ENCODE results near the gene POLR3H.

Gene POLR3H

DNA sequence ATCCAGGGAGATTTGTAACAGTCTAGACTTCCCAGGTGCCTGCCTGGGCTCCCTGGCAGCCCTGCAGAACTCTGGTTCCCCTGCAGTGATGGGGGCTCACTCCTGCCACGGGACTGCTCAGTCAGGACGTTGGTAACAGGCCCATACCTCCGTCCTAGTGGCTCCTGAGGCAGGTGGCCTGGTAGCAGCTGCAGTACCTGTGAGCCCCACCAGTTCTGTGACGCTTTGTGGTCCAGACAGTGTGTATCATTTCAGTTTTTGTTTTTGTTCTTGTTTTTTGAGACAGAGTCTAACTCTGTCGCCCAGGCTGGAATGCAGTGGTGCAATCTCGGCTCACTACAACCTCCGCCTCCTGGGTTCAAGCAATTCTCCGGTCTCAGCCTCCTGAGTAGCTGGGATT lies 27.8 kb downstream of the POLR3H start:
- no peak for DNase-seq (ENCODE audit: low read depth)

DNA sequence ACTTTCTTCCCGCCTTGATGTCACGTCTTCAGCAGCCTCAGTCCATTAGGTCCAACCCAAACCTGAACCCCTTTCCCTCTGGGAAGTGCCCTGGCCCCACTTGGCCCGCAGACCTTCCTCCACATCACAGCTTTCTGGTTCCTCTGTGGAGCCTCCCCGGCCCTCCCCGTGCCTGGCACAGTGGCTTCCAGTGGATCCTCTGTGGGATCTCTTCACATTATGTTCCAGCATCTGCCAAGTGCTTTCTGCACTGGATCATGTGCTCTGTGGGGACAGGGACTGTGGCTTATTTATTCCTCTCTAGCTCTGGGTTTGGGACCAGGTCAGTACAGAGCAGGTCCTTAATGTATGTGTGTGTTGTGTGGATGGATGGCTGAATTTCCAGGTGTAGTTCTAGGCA lies 30.9 kb downstream of the POLR3H start:
- no peak for DNase-seq (ENCODE audit: low read depth)

DNA sequence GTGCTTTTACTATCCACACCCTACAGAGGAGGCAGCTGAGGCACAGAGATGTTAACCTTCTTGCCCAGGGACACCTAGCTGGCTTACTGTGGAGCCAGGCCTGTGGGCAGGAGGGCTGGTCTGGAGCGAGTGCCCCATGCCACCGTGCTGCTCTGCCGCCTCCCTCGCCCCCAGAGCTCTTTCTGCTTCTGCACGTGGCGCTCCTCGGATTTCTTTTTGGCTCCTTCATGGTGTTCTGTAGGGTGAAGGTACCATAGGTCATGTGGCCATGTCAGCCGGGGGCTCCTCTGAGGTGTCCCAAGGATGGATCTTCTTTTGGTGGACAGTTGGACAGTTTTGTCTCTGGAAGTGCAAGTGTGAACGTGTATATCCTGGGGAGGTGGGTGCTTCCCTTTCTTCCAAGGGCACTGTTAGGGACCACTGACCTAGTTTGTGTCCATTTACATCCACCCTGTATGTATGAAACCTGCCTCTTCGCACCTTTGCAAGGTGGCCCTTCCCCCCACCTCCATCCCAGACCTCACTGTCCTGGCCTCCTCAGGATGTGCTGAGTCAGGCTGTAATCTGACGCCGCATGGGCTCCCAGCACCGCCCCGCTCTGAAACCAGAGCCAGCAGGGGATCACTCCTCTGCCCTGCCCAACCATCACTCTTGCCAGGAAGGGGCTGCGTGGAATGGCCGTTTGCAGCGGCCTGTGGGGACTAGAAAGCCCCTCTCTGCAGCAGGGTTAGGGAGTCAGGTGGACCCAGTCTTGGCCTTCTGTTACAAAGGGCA lies 31.7 kb downstream of the POLR3H start:
- DNase-seq (ENCODE audit: low read depth) = no peak

DNA sequence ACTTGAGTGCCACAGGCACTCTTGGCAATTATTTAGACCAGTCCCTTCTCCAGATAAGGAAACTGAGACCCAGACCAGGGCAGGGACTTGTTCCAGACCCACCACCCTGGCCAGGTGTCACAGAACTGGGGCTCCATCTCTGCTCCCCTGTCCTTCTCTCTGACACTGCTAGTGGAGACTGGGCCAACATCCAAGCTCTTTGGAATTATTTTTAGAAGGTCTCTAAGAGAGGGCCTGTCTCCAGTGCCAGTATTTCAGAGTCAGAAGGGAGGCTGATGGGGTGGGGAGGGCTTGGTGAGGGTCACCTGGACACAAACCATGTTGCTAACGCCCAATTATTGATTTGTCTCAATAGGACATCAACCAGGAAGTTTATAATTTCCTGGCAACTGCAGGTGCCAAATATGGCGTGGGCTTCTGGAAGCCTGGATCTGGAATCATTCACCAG lies 32.7 kb downstream of the POLR3H start:
- DNase-seq (ENCODE audit: low read depth) = no peak

DNA sequence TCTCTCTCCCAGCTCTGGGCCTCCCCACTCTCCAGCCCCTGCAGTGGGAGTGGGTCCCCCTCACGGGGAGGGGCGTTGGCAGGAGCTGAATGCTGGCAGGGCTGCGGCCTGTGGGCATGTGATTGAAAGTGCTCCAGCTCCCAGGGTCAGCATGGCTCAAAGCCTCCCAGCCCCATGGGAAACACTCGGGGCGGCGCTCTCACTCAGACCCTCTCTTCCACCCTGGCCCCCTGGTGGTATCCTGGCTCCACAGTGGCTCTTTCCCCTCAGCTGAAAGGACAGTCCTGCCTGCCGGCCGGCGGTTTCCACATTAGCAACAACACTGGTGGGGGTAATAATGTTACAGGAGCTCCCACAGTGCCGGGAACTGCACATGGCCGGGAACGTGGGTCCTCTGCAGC lies 35.5 kb downstream of the POLR3H start:
- DNase-seq (ENCODE audit: low read depth) = no peak

DNA sequence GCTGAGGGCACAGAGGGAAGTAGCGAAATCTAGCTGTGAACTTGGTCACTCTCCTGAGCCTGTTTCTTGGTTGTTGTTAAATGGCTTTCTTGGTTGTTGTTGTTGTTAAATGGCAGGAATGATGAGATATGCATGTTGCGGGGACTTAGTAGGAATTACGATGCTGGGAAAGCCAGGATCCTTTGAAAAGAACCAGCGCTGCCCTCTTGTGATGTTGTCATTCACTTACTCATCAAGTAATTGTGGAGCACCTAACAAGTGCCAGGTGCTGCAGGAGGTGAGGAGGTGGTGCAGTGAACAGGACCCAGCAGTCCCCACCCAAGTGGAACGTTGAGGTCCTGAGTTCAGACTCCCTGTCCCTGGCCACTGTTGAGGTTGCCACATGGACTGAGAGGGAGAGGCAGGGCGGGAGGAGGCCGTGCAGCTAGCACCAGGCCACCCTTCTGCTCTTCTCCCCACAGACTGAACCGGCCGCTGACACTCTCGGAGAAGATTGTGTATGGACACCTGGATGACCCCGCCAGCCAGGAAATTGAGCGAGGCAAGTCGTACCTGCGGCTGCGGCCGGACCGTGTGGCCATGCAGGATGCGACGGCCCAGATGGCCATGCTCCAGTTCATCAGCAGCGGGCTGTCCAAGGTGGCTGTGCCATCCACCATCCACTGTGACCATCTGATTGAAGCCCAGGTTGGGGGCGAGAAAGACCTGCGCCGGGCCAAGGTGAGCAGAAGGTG lies 36.8 kb downstream of the POLR3H start:
- DNase-seq (ENCODE audit: low read depth) = no peak

DNA sequence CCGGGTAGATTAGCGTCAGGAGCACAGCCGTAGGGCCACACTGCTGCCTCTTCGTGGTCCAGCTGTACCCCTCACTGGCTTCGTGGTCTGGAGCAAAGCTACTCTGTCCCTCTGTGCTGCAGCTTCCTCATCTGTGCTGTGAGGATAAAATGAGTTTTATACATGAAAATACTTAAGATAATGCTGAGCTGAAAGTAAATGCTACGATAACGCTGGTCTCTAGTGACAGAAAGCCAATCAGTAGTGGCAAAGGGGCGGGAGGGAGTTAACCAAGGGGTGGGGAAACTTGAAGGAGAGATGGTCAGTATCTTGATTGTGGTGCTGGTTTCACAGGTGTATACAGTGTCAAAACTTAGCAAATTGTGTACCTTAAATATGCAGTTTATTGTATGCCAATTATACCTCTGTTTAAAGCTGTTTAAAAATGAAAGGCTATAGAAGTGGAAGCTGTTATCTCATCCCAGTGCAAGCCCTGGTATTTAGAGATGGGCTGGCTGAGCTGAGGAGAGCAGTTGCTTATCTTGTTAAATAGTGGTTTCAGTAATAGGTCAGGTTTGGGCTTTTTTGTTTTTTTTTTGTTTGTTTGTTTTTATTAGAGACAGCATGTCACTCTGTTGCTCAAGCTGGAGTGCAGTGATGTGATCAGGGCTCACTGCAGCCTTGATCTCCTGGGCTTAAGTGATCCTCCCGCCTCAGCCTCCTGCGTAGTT lies 38.6 kb downstream of the POLR3H start:
- no peak for DNase-seq (ENCODE audit: low read depth)

DNA sequence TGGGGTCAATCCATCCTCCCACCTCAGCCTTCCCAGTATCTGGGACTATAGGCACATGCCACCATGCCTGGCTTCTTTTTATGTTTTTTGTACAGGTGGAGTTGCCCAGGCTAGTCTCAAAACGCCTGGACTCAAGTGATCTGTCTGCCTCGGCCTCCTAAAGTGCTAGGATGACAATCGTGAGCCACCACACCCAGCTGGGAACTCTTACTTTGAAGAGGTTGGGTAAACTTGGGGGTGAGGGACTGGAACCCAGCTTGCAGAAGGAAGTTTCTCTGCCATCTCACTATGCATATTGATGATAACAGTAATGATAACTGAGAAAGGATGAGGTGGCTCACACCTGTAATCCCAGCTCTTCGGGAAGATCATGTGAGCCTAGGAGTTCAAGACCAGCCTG lies 39.5 kb downstream of the POLR3H start:
- DNase-seq (ENCODE audit: low read depth) = no peak

DNA sequence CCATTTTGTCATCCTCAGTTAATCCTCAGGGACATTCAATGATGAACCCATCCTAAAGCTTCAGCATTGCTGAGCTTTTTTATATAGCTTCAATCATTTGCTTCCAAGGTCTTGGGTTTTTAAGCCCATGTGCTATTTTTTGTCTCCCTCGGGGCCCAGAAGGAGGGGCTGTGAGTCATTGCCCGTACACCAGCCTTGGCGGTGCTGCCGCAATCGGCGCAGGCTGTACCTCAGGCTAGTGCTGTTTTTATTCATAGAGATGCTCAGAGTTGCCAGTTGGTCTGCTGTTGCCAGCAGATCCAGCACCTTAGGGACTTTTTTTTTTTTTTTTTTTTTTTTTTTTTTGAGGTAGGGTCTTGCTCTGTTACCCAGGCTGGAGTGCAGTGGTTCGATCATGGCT lies 39.9 kb downstream of the POLR3H start:
- no peak for DNase-seq (ENCODE audit: low read depth)

DNA sequence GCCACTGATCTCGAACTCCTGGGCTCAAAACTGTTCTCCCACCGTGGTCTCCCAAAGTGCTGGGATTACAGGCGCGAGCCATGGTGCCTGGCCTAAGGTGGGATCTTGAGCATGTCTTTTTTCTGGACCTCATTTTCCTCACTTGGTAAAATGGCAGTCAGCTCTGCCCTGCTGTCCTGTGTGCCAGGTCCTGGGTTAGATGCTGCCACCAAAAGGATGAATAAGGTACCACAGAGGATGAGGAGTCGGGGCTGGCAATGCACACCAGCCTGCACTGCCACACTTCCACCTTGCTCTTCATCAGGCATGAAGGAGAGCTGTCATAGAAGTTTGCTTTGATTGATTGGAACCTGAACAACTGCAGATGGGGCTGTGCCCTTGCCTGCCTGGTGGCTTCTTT lies 43.1 kb downstream of the POLR3H start:
- no peak for DNase-seq (ENCODE audit: low read depth)

DNA sequence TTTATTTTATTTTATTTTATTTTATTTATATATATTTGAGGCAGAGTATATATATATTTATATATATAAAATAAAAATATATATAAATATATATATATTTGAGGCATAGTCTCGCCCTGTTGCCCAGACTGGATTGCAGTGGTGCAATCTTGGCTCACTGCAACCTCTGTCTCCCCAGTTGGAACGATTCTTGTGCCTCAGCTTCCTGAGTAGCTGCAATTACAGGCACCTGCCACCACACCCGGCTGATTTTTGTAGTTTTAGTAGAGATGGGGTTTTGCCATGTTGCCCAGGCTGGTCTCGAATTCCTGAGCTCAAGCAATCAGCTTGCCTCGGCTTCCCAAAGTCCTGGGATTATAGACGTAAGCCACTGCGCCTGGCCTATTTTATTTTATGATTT lies 44.0 kb downstream of the POLR3H start:
- no peak for DNase-seq (ENCODE audit: low read depth)

DNA sequence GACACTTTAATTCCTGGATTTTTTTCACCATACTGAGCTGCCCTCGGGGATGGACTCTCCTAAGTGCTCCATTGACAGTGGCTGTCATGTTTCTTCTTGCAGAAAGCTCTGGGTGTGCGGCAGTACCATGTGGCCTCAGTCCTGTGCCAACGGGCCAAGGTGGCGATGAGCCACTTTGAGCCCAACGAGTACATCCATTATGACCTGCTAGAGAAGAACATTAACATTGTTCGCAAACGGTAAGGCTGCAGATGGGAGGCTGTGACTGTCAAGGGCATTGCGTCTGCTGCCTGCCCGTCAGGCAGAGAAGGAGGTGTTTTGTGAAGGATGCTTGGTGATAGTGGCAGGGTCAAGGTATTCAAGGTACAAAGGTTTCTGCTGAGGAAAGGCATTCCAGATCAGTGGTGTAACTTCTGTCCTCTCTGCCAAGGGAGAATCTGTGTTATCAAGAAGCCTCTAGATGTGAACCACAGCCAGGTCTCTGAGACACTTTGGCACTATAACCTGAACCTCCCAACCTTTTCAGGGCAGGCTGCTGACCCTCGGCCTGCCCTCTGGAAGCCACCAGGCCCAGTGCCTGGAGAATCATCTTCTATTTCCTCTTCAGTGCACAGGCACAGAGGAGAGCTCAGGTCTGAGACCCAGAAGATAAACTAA lies 44.5 kb downstream of the POLR3H start:
- DNase-seq (ENCODE audit: low read depth) = no peak

DNA sequence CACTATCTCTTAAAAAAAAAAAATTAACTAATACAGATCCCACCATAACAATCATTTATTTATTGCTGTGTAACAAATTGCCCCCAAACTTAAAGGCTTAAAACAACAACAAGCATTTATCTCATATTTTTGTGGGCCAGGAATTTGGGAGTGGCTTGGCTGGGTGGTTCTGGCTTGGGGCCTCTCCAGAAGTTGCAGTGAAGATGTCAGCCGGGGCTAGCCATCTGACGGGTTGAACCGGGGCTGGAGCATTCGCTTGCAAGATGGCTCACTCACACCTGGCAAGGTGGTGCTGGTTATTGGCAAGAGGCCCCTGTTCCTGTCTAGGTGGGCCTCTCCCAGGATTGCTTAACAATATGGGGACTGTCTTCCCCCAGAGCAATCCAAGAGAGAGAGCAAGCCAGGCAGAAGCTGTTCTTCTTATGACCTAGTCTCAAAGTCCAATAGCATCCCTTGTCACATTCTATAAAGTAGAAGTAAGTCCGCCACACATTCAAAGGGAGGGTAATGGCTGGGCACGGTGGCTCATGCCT lies 45.9 kb downstream of the POLR3H start:
- DNase-seq (ENCODE audit: low read depth) = no peak

DNA sequence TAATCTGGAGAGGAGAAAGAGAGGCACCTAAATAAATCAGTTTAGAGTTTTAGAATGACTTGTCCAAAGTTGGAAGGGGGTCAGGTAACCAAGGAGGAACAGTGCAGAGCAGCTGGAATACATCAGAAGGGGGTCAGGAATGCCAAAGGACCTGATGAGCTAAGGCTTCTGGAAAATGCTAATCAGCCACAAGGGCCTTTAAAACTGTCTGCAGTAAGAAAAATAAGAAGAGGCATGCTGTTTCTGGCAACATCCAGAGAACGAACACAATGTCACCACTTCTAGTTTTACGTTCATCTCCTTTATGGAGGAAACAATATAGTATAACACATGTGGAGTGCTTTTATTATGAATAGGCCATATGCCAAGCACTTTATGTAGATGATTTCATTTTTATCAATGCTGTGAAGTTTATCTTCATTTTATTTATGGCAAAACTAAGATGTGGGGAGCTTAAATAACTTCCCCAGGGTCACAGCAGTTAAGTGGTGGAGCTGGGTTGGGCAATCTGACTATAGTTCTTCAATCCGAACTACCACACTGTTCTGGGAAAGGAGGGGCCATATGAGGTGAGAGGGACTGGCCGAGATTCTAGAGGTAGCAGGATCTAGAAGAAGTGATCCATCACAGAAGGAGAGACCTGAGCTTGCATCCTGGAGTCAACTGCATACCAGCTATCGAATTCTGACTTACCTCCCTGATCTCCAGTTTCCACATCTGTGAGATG lies 52.7 kb downstream of the POLR3H start:
- no peak for DNase-seq (ENCODE audit: low read depth)

DNA sequence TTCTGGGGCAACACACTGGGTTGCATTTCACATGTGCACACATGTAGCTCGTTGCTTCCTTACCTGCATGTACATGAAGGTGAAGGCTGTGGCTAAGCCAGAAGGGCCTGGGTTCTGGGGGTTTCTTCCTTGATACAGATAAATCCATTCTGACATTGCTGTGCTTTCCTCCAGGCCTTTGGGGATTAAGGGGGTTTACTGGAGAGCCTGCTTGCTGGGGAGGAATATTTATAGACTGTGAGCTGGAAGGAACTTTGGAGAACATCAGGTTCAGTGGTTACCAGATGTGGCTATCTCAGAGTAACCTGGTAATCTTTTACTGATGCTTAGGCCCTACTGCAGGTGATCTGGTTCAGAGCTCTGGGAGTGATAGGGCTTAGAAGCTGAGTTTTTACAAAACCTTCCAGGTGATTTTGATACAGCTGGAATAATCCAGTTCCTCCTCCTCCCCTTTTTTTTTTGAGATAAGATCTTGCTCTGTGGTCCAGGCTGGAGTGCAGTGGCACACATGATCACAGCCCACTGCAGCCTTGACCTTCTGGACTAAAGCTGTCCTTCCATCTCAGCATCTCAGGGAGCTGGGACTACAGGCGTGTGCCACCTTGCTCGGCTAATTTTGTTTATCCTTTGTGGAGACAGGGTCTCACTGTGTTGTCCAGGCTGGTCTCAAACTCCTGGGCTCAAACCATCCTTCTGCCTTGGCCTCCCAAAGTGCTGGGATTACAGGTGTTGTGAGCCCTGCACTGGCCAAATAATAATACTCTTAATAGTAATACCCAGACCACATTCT lies 55.5 kb downstream of the POLR3H start:
- DNase-seq (ENCODE audit: low read depth) = no peak

DNA sequence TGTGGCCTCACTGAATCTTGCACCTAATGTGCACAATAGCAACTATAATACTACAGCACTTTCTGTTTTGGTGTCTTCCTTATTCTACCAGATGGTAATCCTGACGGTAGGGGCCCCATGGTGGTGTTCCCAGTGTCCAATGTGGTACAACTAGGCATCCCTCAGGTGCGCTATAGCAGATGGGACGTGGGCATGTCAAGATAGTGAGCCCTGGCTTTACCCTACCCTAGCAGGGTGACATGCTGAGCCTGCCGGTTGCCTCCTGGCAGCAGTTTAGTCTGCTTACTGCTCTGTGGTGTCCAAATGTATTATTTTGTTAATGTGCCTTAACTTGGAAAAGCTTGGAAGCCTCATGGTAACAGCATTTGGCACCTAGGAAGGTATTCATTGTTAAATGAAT lies 56.2 kb downstream of the POLR3H start:
- DNase-seq (ENCODE audit: low read depth) = no peak

DNA sequence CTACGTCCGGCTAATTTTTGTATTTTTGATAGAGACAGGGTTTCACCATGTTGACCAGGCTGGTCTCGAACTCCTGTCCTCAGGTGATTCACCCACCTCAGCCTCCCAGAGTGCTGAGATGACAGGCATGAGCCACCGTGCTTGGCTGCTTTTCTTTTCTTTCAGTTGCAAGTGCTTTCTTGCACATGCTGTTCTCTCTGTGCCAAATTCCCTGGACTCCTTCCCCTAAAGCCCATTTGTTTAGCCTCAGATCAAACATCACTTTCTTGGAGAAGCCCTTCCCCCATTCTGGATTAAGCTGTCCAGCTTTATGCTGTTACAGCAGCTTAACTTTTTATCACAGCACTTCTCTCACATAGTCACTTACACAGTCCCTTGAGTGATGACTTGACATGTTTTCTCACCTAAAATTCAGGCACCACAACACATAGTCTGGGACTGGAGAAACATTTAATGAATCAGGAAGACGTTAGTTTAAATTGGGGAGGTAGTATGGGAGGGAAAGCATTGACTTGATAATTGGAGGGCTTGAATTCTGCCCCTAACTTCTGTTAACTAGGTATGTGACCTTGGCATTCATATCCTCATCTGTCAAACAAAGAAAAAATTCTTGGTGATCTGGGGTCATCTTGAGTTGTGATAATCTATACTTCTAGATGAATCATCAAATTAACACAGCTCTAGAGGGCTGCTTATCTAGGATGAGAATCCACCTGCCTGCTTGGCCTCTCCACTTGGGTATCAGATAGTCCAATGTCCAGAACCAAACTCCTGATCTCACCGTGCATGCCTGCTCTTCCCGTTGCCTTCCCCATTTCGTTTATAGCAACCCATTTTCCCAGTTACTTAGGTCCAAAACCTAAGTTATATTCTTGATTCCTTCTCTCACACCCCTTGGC lies 57.0 kb downstream of the POLR3H start:
- no peak for DNase-seq (ENCODE audit: low read depth)

DNA sequence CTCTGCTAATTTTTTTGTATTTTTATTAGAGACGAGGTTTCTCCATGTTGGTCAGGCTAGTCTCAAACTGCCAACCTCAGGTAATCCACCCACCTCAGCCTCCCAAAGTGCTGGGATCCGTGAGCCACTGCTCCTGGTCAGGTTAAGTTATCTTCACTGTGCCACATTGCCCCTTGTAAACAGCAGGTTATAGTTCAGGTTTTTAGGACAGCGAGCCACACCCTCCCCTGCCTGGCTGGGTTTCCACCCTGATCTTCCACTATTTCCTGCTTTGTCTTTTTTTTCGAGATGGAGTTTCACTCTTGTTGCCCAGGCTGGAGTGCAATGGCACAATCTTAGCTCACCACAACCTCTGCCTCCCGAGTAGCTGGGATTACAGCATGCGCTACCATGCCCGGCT lies 59.2 kb downstream of the POLR3H start:
- no peak for DNase-seq (ENCODE audit: low read depth)

DNA sequence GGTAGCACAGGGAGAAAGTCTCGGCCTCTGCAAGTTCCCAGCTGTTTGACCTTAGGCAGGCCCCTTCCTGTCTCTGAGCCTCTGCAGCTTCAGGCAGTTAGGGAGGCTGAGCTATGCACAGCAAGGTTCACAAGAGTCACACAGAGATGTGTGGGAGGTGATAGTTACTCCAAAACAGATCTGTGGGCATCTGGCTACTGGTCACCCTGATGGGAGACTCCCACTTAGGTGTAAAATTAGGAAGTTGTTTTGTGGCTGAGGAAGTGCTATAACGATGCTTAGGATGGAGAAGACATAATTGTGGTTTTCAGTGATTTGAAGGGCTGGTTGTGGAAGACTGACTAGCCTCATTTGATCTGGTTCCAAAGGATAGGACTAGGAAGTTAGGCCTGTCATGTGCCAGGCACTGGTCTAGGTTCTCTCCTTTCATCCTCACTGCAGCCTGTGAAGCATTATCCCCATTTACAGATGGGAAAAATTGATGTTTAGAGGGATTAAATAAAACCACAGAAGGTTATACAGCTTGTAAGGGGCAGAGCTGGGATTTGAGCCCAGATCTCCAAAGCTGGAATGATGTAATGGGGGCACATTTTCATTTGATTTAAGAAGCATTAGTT lies 61.8 kb downstream of the POLR3H start:
- DNase-seq (ENCODE audit: low read depth) = no peak

All from T-helper 22 cell (primary cell).